ENCODE measurements around the gene PES1.
A peak's percentile ranks its signal among the peaks of the same experiment; 100 is the strongest.
"Not testable (repeated sequence)": the region's sequence is repeated elsewhere in the genome, so short reads cannot be mapped to it uniquely, and the experiment has no call there.

Gene PES1

DNA sequence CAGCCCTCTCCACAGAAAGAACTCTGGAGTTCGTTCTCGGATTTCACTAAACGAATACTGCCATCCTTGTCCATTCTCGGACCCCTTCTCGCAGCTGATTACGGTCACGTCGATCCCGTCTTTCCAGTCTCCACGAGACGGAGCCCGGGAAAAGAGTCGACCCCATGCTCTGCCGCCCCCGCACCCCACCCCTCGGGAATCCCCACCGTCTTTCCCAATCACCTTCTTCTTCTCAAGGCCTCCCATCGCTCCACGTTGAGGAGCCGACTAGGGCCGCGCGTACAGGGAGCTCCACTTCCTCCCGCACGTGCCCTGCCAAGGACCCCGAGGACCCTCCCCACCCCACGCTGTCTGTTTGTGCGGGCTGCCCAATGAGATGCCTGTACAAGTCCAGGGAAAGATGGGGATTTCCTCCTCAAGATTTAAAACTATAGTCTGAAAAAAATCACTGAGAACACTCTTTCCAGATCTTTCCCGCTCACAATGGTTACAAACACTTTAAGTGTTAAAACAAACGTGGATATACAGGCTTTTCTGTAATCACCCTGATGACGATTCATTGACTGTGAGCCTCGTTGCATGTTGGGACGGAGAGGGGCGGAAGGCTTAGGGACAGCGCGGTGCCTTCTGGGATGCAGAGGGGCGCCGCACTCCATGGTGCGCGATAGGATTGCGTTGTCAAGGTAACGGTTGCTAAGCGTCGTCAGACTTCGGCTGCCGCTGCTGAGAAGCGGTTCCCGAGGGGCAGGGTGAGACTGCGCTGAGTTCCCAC lies at the start of gene PES1:
PES1 (minus strand) TSS at position 323 of the 772 bp plus-strand sequence; CDS start at position 246, 77 bp downstream.
- peak; percentile 94 for DNase-seq

DNA sequence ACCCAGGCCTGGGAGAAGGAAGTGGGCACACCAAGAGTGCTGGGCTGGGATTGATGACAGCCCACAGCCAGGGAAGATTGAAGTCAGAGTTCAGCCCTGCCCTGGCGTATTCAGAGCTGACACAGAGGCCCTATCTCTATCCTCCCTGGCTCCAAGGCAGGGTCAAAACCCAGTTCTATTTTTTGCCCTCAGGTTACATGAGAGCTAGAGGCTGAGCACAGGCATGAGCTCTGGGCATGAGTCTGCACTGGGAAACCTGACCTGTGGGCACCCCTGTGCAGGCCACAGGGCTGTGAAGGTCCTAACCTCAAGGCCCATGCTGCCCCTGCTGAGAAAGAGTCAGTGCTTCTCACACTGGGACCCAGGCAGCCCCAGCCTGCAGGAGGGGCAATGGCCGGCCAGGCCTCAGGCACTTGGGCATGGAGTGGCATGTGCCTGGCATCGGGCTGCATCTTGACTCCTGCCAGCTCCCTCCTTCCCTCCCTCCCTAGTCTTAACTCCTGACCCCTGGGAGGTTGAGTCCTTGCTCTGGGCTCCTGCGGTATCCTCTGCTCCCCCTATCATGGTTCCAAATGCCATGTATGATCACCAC lies 49.2 kb upstream of the PES1 start:
- DNase-seq, result no peak

GRCh38 chr22:30640361-30640760 lies 48.7 kb upstream of the PES1 start:
- no peak for DNase-seq

GRCh38 chr22:30637701-30638114 lies 46.0 kb upstream of the PES1 start:
- DNase-seq, result peak; percentile 2

GRCh38 chr22:30636226-30637077 lies 44.7 kb upstream of the PES1 start:
- DNase-seq, result peak; percentile 29

- peak; percentile 81 for DNase-seq
Measured at GRCh38 chr22:30635273-30636225, 43.8 kb upstream of the PES1 start, which contains the start of gene SLC35E4. TSS of gene SLC35E4 (plus strand) at chr22:30635781. CDS start at chr22:30636451, 670 bp downstream.

DNA sequence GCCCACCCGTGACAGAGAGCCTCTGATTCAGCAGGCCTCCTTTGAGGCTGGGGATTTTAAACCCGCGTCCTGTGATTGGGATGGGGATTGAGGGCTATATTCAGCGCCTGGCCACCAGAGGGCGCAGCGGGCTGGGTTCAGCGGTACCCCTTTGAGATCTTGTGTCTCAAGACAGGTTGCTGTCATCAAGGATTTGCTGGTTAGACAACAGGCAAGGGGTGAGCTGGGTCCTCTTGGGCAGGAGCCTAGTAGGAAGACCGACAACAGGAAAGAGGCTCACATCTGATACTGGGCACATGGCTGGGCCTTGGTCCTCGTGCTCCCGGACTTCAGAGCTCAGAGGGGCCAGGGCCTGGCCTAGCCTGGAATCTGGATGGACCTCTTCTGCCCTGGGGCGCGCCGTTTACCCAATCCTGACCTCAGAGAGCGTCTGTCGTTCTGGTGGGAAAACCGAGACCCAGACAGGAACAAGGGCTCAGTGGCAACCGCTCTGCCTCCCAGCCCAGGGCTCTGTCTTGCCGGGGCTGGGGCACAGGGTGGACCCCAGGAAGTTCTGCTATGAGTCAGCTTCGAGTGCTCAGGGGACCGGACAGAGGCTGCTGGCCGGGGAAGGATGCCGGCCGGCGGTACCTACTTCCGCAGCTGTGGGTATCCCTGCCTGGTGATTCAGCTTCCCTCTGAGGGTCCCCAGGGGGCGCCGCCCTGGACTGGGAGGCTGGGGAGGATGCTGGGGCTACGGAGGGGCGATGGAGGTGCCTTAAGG lies 42.9 kb upstream of the PES1 start:
- DNase-seq, result peak; percentile 84

DNA sequence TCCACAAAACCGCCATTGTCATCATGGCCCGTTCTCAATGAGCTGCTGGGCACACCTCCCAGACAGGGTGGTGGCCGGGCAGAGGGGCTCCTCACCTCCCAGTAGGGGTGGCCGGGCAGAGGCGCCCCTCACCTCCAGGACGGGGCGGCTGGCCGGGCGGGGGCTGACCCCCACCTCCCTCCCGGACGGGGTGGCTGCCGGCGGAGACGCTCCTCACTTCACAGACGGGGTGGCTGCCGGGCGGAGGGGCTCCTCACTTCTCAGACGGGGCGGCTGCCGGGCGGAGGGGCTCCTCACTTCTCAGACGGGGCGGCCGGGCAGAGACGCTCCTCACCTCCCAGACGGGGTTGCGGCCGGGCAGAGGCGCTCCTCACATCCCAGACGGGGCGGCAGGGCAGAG lies 39.8 kb upstream of the PES1 start:
- not testable (repeated sequence) for DNase-seq

DNA sequence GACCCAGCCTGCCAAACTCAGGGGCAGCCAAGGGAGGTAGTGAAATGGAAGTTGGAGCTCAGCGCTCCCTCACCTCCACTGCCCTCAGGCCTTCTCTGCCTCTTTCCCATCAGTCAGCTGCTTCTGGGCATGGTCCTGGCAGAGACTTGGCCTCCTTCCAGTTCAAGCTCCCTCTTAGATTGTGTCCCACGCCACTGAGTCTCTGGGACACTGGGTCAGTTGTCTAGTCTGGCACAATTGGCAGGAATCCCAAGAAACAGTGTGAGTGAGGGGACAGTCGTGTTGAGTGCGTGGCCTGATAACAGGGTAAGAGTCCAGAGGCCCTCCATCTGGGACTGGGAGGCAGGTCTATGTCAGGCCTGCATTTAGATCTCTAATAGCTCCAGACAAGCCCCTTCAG lies 36.8 kb upstream of the PES1 start:
- DNase-seq, result no peak

DNA sequence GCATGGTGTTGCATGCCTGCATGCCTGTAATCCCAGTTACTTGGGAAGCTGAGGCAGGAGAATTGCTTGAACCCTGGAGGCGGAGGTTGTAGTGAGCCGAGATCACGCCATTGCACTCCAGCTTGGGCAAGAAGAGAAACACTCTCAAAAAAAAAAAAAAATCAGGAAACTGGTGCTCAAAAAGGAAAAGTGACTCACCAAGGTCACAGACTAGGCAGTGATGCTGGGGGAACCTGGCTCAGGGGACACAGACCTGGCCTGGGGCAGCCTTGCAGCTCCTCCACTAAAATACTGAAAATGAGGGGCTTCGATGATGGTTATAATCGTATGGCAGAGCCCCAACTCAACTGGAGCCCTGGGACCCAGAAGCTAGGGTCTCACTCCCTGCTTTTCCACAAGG lies 35.8 kb upstream of the PES1 start:
- DNase-seq, result no peak

DNA sequence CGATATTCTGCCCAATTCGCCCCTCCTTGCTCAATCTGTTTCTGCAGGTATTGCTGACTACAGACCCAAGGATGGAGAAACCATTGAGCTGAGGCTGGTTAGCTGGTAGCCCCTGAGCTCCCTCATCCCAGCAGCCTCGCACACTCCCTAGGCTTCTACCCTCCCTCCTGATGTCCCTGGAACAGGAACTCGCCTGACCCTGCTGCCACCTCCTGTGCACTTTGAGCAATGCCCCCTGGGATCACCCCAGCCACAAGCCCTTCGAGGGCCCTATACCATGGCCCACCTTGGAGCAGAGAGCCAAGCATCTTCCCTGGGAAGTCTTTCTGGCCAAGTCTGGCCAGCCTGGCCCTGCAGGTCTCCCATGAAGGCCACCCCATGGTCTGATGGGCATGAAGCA lies 34.7 kb upstream of the PES1 start:
- DNase-seq, result no peak

DNA sequence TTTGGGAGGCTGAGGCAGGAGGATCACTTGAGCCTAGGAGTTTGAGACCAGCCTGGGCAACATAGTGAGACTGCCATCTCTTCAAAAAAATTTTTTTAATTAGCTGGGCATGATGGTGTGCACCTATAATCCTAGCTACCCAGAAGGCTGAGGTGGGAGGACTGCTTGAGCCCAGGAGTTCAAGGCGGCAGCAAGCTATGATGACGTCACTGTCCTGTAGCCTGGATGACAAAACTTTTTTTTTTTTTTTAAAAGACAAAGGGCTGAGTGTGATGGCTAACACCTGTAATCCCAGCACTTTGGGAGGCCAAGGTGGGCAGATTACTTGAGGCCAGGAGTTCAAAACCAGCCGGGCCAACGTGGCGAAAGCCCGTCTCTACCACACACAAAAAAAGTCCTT lies 28.2 kb upstream of the PES1 start:
- DNase-seq, result not testable (repeated sequence)

DNA sequence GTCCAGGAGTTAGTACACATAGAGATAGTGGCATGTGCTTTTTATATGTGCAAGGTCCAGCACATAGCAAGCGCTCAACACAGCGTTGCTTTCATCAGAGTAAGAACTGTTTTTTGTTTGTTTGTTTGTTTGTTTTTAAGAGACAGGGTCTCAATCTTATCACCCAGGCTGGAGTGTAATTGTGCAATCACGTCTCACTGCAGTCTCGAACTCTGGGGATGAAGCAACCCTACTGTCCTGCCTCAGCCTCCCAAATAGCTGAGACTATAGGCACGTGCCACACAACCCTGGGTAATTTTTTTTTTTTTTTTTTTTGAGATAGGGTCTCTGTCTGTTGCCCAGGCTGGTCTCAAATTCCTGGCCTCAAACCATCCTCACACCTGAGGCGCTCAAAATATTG lies 26.1 kb upstream of the PES1 start:
- no peak for DNase-seq

DNA sequence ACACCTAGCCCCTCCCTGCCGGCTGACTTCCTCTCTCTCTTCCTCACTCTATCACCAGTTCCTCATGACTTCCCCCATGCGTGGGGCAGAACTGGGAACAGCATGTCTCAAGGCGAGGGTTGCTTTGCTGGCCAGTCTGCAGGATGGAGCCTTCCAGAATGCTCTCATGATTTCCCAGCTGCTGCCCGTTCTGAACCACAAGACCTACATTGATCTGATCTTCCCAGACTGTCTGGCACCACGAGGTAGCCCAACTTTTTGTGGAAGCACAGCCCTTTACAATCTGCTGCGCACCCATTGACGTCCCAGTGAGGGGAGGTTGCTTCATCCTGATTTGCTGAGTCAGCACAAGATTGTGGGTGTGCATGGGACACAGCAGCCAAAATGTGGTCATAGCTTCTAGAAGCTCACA lies 23.8 kb upstream of the PES1 start:
- DNase-seq, result no peak

DNA sequence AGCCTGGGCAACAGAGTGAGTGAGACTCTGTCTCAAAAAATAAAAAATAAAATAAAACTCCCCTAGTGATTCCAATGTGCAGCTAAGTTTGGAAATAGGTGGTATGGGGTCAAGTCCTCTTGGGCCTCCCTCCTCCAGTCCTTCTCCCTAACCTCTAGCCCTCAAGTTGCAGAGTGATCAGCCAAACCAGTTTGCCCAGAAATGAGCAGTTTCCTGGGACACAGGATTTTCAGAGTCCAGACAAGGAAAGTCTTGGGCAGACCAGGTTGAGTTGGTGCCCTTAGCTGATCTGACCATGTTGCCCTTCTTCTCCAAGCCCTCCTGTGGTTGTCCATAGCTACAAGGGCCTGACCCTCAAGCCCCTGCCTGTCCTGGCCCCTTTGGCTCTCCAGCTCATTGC lies 23.2 kb upstream of the PES1 start:
- no peak for DNase-seq

GRCh38 chr22:30614268-30614667 lies 22.6 kb upstream of the PES1 start:
- no peak for DNase-seq

- no peak for DNase-seq
Measured at GRCh38 chr22:30612789-30613188, 21.1 kb upstream of the PES1 start.

DNA sequence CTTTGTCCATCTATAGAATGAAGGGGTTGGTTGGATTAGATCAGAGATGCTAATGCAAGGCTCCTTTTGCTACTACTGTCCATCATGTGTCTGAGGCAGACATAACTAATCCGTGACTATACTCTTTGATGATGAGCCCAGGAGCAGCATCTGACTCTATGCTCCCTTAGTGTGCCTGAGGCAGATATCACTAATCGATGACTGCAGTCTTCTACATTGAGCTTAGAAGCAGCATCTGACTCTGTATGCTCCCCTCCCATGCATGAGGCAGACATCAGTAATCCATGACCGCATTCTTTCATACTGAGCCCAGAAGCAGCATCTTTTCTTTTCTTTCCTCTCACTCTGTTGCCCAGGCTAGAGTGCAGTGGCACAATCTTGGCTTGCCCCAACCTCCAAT lies 19.5 kb upstream of the PES1 start:
- no peak for DNase-seq

DNA sequence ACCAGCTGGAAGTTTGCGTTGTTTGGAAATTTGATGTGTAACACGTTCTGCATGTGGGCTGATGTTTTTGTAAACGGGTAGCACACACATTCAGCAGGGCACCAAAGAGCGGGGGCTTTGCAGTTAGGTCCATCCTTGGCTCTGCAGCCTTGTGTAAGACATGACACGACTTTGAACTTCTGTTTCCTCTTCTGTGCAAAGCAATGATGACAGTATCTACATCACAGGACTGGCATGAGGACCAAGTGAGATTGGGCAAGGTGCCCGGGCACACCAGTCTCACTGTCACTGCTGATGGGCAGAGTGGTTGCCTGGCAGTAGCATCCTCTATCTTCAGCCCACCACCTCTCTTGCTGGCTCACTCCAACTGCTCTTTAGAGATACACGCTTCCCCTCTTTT lies 18.6 kb upstream of the PES1 start:
- no peak for DNase-seq

DNA sequence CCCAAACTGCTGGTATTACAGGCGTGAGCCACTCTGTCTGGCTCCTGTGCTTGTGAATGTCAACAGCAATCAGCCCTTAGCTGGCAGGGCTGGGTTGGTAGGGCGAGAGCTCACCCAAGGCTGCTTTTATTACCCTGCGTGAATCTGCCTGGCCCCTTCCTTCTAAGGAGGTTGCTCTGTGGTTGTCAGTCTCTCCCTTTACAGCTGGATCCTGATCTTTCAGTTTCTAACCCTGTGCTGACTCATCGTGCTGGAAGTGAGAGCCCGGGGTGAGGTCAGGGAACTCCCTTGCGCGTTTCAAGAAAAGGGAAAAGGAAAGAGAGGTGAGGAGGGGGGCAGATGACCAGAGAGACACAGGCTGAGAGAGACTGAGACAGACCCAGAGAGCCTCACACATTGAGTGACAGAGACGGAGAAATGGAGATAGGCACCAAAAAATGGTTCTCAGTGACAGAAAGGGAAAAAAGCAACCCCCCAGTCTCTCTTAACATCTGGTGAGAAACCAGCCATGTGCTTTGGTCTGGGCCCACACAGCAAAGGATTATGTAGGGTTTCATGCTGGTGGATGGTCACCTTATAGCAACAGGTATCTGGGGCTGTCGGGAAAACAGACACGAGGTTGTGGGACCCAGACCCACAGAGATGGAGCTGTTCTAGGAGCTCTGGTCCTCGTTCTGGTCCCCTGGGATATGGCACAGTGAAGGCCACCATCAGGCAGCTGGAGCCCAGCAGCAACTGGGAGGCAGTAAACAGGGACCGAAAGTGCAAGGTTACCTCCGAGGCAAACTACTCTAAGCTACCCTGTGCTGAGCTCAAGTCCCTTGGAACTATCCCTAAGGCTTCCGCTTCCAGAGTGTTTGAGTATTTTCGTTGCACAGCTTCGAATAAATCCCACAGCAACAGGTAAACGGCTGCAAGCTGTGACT lies 17.8 kb upstream of the PES1 start:
- peak; percentile 7 for DNase-seq

- DNase-seq, result no peak
Measured at GRCh38 chr22:30607939-30608338, 16.2 kb upstream of the PES1 start.

Data from DMS53 (cell line).